Measurements from ENCODE around the gene TIPRL. TPM values are rescaled to one million over a fixed set of nuclear protein-coding genes. Genes with fewer than 3 reads are reported as not detected.

Gene TIPRL
- total and polyA plus RNA-seq, 9 of the 15 experiments (the other 6 are each of a cell fraction or from before 2014, with no cell fraction given) = 41.4 to 90.2 (median 69.9) TPM

- TF ChIP-seq ZMIZ1 (IDR thresholded peaks at IDR 0.05; ENCODE audit: low read depth in 2 of 2, low read length in 2 of 2) (no peak), ZNF75A (CRISPR knock-in tag; IDR thresholded peaks at IDR 0.05) (no peak), RAD21 (CRISPR knock-in tag; conservative IDR thresholded peaks at IDR 0.05 in 1 of 2, IDR thresholded peaks at IDR 0.05 in 1 of 2) (peak; percentile 78 to 92), ZNF696 (CRISPR knock-in tag; conservative IDR thresholded peaks at IDR 0.05) (no peak), GATAD2A (IDR thresholded peaks at IDR 0.05) (no peak), YBX1 (IDR thresholded peaks at IDR 0.05) (no peak), BRCA1 (IDR thresholded peaks at IDR 0.05) (no peak), BRCA1 (CRISPR knock-in tag; IDR thresholded peaks at IDR 0.05) (no peak), ZNF766 (CRISPR knock-in tag; conservative IDR thresholded peaks at IDR 0.05) (no peak)
- TF ChIP-seq, protein P1, sequence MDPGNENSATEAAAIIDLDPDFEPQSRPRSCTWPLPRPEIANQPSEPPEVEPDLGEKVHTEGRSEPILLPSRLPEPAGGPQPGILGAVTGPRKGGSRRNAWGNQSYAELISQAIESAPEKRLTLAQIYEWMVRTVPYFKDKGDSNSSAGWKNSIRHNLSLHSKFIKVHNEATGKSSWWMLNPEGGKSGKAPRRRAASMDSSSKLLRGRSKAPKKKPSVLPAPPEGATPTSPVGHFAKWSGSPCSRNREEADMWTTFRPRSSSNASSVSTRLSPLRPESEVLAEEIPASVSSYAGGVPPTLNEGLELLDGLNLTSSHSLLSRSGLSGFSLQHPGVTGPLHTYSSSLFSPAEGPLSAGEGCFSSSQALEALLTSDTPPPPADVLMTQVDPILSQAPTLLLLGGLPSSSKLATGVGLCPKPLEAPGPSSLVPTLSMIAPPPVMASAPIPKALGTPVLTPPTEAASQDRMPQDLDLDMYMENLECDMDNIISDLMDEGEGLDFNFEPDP (CRISPR knock-in tag; IDR thresholded peaks at IDR 0.05) = no peak
- TF ChIP-seq, protein P2, sequence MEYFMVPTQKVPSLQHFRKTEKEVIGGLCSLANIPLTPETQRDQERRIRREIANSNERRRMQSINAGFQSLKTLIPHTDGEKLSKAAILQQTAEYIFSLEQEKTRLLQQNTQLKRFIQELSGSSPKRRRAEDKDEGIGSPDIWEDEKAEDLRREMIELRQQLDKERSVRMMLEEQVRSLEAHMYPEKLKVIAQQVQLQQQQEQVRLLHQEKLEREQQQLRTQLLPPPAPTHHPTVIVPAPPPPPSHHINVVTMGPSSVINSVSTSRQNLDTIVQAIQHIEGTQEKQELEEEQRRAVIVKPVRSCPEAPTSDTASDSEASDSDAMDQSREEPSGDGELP (CRISPR knock-in tag; IDR thresholded peaks at IDR 0.05; ENCODE audit: borderline replicate concordance) = no peak
These were observed 56.2 kb downstream of the TIPRL start (continued) for GRCh38 chr1:168234846-168235547.
